NAMALWA (cell line): ENCODE results near the gene SMAD3.
A peak's percentile ranks its signal among the peaks of the same experiment; 100 is the strongest.
"Not testable (repeated sequence)": the region's sequence is repeated elsewhere in the genome, so short reads cannot be mapped to it uniquely, and the experiment has no call there.

Experiments used
- DNase-seq: peaks from one replicate; pipeline ENCODE4 v3.0.0-alpha.2; 2015; ENCODE audit warnings: low spot score

Gene SMAD3

DNA sequence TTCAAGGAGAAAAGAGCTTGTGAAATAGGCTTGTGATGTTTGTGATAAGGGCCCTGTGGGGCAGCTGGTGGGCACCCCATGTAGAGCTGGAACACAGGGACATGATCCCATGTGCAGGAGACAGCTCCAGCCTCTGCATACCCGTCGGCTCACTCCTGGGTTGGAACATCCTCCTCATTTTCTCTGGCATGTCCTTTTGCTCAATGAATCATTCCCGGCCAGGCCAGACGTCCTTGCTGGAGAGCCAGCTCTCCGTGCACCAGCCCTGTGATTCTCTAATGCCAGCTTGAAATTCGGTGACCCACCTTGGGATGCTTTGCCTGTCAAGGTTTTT, 77.3 kb downstream of the SMAD3 start:
- no peak for DNase-seq

- DNase-seq, result no peak
Observed at GRCh38 chr15:67143646-67144045, 78.2 kb downstream of the SMAD3 start.

DNA sequence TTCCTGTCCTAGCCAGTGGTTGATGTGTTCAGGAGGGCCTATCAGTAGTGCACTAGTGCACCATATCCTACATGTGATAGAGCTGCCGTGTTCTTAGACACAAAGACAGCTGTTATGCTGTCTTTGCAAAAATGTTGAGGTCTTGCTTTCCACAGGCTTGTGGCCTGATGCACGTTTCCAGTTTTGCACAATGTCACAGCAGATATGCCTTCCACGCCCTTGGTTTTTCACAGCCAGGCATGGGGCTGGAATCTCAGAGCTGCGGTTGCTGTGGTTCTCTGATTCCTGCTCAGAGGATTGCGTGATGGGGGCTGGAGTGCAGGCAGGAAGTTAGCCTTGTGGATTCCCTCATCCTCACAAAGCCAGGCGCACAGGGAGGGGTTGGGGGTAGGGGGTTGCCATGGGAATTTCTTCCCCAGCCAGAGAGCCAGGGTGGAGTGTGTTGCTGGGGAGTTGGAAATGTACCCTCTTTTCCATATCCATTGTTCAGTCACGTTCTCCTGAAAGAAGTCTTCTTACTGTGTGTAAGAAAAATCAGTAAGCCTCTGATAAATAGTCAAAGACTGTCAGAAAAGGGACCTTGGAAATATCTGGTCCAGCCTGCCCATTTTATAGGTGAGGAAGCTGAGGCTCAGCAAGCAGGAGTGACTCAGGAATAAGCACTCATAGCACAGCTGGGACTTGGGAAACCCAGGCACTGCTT, 79.4 kb downstream of the SMAD3 start:
- DNase-seq, result no peak

GRCh38 chr15:67145312-67145610, 79.9 kb downstream of the SMAD3 start:
- DNase-seq, result no peak

DNA sequence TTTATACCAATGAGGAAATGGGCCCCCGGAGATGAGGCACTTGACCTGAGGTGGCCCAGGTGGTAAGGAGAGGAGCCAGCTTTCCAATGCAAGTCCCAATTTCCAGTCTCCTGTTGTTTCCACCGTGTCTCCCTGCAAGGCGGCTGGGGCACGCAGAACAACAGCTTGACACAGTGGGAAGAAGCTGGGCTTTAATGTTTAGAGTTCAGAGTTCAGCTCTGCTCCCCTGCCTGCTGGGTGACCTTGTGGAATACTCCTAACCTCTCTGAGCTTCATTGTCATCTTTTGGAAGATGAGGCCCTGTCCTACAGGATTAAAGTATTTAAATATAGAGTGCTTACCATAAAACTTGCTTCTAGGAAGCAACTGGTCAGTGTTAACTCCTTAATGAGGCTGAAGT, 80.3 kb downstream of the SMAD3 start:
- DNase-seq, result no peak

DNA sequence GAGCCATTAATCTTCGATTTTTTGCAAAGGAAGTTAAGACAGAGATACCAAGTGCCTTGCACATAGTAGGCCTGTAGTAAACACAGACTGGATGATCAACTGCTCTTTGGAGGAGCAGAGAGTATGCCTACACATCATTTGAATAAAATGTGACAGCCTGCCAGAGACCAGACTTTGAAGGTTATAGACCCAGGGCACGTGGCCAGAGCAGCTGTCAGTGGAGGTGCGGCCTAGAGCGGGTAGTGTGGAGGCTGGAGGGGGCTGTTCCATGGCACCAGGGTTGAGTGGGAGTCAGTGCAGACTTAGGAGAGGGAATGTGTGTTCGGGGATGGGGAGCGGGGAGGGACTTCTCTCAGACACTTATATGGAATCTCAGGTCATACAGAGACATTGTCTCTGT, 80.8 kb downstream of the SMAD3 start:
- peak; percentile 43 for DNase-seq

DNA sequence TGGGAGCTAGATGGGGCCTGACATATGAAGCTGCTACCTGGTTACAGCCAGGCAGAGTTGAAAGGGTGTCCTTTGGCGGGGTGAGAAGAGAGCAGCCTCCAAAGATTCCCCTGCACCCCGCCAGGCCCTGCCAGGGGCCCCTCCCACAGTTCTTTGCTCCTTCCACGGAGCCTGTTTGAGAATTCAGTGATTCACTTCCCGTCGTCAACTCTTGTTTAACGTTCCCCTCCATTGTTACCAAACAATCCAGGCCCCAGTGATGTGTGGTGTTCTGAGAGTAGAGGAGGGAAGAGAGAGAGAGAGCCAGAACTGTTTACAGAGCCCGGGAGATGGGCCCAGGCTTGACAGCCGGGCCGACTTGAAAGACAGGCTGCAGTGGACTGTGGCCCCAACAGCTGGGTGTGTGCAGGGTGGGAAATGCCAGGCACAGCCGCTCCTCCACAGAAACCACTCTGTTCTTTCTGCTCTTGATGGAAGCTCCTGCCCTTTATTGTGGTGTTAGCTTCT, 81.5 kb downstream of the SMAD3 start:
- DNase-seq, result no peak

DNA sequence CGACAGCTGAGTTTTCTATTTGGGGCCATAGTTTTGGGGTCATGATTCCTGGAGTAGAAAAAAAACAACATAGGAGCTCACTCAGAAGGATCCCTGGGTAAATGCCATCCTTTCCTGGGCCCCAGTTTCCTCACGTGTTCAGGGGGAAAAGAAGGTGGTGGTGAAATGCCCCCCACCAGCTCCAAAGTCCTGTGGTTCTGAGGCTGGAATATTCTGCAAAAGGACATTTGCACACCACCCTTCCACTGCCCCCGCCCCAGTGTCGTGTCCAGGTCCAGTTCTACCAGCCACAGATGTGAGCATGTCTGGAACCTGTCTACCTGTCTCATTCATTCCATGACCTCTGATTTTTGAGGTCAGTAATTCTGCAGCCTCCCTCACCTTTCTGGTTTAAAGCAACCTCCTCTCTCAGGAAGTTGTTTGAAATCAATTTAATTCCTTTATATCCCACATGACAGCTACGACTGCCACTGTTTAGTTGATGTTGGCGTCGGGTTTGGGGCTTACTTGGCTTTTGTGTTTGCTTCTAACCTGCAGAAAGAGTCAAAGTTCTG, 82.1 kb downstream of the SMAD3 start:
- no peak for DNase-seq

DNA sequence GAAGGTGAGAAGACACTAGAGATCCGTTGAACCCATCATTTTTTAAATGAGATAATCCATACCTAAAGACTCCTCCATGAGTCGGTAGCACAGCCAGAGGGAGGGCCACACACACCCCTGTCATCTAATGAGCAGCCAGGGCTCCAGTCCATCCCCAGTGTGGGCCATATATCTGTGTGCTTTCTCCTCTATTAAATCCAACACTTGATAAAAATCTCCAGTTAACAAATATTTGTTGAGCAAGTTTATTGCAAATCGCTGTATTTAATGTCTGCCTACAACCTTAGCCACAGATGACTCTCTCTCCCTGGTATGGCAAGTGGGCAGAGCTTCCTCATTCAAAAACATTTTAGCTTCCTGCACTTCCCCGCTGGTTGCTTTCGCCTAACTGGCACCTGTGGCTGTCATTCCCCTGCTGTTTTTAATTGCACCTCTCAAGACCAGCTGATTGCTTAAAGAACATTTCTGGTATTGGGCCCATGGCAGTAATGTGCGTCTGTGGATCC, 82.8 kb downstream of the SMAD3 start:
- peak; percentile 26 for DNase-seq

GRCh38 chr15:67149068-67149772, 83.8 kb downstream of the SMAD3 start:
- no peak for DNase-seq

- DNase-seq, result no peak
Observed at GRCh38 chr15:67149773-67150022, 84.3 kb downstream of the SMAD3 start.

DNA sequence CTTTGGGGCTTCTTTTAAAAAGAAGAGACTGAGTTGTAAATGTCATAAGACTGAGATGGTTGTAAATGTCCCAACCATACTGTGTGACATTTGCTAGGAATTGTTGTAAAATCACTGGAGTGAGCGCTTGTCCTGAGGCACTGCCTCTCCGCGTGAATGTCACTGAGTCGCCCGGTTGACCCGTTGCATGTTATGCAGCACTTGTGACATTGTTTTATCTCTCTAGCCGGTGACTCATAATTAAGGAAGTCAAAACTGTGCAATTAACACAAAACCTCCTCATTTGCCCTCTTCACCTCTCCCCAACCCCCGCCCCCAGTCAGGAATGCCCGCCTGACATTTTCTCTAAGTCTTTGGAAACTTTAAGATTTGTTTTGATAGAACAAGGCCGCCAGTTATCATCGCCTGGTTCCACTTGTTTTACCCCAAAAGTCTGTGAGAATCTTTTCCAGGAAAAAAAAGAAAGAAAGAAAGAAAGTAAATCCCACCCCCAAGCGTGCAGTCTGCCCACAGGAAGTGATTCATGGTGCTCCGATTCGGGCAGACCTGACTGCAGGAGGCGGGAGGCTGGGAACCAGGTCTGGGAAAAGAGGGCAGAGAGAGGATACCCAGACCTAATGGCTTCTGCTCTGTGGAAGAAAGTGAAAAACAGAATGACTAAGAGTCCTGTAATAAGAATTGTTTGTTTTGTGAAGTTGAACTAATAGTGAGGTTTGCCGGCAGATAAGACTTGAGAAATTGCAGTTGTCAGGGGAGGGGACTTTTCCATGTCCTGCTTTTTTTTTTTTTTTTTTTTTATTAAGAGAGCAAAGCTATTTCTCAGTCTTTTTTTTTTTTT, 84.8 kb downstream of the SMAD3 start:
- DNase-seq, result no peak

- no peak for DNase-seq
Observed at GRCh38 chr15:67152429-67152828, 87.0 kb downstream of the SMAD3 start.

- not testable (repeated sequence) for DNase-seq
Observed at GRCh38 chr15:67153044-67153443, 87.6 kb downstream of the SMAD3 start.

GRCh38 chr15:67154249-67154648, 88.8 kb downstream of the SMAD3 start:
- DNase-seq, result no peak

DNA sequence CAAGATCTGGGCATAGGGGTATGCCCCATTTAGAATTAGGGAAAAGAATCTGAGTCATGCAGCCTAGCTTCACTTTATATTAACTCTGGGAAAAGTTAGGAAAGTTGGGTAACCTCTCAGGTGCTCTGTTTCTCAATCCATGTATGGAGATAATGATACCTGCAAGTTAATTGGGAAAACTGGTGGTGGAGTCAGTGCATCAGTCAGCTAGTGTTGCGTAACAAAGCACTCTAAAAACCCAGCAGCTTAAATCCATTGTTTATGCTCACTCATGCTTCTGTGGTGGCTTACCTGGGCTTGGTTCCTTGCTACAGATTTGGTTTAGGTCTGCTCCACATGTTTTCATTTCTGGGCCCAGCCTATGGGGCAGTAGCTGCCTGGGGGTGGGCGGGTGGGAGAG, 91.0 kb downstream of the SMAD3 start:
- DNase-seq, result no peak

GRCh38 chr15:67156834-67157233, 91.4 kb downstream of the SMAD3 start:
- DNase-seq, result no peak

GRCh38 chr15:67157521-67158252, 92.3 kb downstream of the SMAD3 start:
- DNase-seq, result no peak

GRCh38 chr15:67158367-67158766, 93.0 kb downstream of the SMAD3 start:
- no peak for DNase-seq

DNA sequence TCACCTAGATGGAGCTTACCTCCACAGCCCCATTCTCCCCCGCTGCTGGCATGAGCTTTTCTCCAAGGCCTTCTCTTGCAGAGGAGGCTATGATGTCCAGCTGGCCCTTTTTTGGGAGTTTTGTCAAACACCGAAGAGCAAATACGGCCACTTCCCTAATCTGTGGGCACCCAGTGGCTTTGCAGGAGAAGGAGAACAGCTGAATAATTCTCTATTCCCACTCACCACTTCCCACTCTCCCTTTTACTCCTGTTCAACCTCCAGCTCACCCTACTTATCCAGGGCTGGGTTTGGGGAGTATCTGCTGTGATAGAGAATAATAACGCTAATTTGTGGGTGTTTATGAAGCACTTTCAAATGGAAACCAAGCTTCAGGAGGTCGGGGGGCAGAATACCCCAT, 96.0 kb downstream of the SMAD3 start:
- no peak for DNase-seq

GRCh38 chr15:67161881-67162280, 96.5 kb downstream of the SMAD3 start:
- no peak for DNase-seq

GRCh38 chr15:67163180-67163579, 97.8 kb downstream of the SMAD3 start:
- no peak for DNase-seq
